ENCODE data around the gene FRMD1.

The FRMD1 gene

GRCh38 chr6:168022488-168023321 lies 56.3 kb downstream of the FRMD1 start:
- ATAC-seq (replicated peaks) (no peak), DNase-seq (no peak)
- Mint-ChIP-seq H3K9me3 (peaks cover 10 to 14% of the 10 kb centered on the region in 2 donors), H3K27ac (no peak overlapping the region), H3K4me1 (no peaks in the 10 kb centered on the region), H3K4me3 (no peak overlapping the region), H3K27me3 (peaks cover 4 to 13% of the 10 kb centered on the region in 2 donors), H3K36me3 (no peaks in the 10 kb centered on the region)

GRCh38 chr6:168021581-168021980 lies 57.4 kb downstream of the FRMD1 start:
- Mint-ChIP-seq H3K4me3 (no peak overlapping the region), H3K27me3 (peaks cover 4 to 5% of the 10 kb centered on the region in 2 donors), H3K27ac (no peak overlapping the region), H3K9me3 (peaks cover 10 to 11% of the 10 kb centered on the region in 2 donors), H3K4me1 (no peaks in the 10 kb centered on the region), H3K36me3 (no peaks in the 10 kb centered on the region)
- DNase-seq = no peak
- no peak for ATAC-seq (replicated peaks)

DNA sequence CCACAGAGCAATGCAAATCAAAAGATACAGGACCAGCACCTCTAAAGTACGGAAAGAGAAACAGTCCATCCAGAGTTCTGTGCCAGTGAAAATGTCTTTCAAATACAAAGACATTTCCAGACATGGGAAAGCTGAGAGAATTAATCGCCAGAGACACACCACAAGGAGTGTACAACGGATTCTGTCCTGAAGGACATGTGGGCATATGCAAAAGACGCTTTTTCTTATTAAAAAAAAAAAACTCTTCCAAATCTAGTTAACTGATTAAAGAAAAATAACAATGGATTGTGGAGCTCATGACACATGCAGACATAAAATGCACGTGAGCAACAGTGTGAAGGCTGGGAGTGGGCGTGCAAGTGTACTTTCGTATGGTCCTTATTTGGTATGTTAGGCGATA lies 58.8 kb downstream of the FRMD1 start:
- Mint-ChIP-seq H3K4me3 (no peak overlapping the region), H3K36me3 (no peaks in the 10 kb centered on the region), H3K27ac (no peak overlapping the region), H3K4me1 (no peaks in the 10 kb centered on the region), H3K27me3 (peaks cover 0 to 4% of the 10 kb centered on the region in 2 donors), H3K9me3 (peaks cover 10 to 12% of the 10 kb centered on the region in 2 donors)
- no peak for DNase-seq
- no peak for ATAC-seq (replicated peaks)

DNA sequence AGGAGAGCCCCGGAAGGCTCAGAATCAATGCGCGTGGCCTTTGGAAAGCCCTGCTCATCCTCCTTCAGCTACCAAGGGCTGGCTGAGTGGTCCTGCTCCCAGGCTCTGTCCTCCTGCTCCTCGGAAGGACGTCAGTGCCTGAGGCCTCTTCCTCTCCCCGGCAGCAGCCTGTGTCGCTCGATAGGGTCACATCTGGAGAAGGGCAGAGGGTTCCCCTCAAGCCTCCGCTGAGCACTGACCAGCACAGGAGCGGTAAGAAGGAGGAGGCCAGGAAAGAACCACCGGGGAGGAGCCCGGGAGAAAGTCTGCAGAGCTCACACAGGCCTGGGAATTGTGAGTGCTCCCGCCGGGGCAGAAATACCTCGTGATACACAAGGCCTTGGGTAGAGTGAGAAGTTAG lies 60.3 kb downstream of the FRMD1 start:
- DNase-seq (no peak), ATAC-seq (replicated peaks) (no peak)
- Mint-ChIP-seq H3K27me3 (no peaks in the 10 kb centered on the region), H3K27ac (no peak overlapping the region), H3K4me1 (no peaks in the 10 kb centered on the region), H3K36me3 (no peaks in the 10 kb centered on the region), H3K4me3 (no peak overlapping the region), H3K9me3 (peaks cover 10 to 13% of the 10 kb centered on the region in 2 donors)

DNA sequence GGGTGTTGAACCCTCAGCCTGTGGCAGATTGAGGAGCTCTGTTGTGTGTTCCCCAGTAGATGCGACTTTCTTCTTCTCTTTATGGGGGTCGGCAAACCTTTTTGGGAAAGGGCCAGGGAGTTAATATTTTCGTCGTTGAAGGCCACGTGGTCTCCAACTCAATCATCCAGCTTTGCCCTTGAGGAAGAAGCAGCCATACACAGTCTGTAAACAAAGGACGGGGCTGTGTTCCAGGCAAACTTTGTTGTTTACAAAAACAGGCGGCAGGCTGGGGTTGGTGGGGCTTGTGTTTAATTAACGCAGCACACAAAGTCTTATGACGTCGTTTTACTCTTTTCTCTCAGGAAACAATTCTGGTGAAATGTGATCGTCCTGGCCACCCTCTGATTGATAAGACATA lies 61.4 kb downstream of the FRMD1 start:
- Mint-ChIP-seq H3K36me3 (no peaks in the 10 kb centered on the region), H3K27ac (no peak overlapping the region), H3K27me3 (no peaks in the 10 kb centered on the region), H3K4me3 (no peak overlapping the region), H3K9me3 (peaks cover 12 to 15% of the 10 kb centered on the region in 2 donors), H3K4me1 (no peaks in the 10 kb centered on the region)
- DNase-seq (no peak), ATAC-seq (replicated peaks) (no peak)

GRCh38 chr6:168016721-168017525 lies 62.1 kb downstream of the FRMD1 start:
- DNase-seq = no peak
- Mint-ChIP-seq H3K36me3 (no peaks in the 10 kb centered on the region), H3K4me1 (no peaks in the 10 kb centered on the region), H3K27me3 (no peaks in the 10 kb centered on the region), H3K4me3 (no peak overlapping the region), H3K27ac (no peak overlapping the region), H3K9me3 (peaks cover 19 to 22% of the 10 kb centered on the region in 2 donors)
- no peak for ATAC-seq (replicated peaks)

- H3K4me1 Mint-ChIP-seq = no peaks in the 10 kb centered on the region
- peaks cover under 1 to 2% of the 10 kb centered on the region in 2 donors for H3K36me3 Mint-ChIP-seq
- no peak for DNase-seq
- peaks cover 23 to 26% of the 10 kb centered on the region in 2 donors for H3K9me3 Mint-ChIP-seq
- H3K27me3 Mint-ChIP-seq = no peaks in the 10 kb centered on the region
- ATAC-seq (replicated peaks) = no peak
- no peak overlapping the region for H3K4me3 Mint-ChIP-seq
- no peak overlapping the region for H3K27ac Mint-ChIP-seq
These were observed 62.8 kb downstream of the FRMD1 start for GRCh38 chr6:168016176-168016620.

DNA sequence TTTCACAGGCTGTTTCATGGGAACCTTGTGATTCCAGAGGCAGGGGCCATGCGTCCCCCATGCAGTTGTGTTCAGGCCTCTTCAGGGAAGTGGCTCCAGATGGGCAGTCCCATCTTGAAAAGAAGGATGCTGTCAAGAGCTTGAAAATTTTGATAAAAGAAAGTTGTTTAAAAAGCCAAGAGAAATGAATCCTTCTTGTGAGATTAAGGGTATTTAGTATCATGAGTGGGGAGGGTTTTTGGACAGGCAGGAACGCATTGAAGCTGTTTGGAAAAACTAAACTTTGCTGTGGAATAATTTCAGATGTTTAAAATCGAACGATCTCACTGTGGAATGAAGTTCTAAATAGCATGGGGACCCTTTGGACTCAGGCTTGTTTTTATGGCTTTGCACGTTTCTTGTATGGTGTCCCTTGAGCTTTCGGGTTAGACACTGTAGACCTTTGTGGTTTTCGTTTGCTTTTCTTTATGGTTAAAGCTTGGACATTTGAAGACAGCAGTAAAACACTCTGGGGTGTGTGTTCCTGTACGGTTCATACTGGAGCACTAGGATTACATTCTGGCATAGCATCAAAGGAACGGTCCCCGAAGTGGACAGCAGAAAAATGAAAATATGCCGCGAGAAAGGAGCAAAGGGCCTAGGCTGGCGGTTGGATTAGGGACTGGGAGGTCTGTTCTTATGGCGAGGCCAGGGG lies 63.4 kb downstream of the FRMD1 start:
- Mint-ChIP-seq H3K4me1 (no peaks in the 10 kb centered on the region), H3K4me3 (no peak overlapping the region), H3K27me3 (no peaks in the 10 kb centered on the region), H3K36me3 (peaks cover 2 to 5% of the 10 kb centered on the region in 2 donors), H3K27ac (no peak overlapping the region), H3K9me3 (peaks cover 28 to 32% of the 10 kb centered on the region in 2 donors)
- ATAC-seq (replicated peaks) (no peak), DNase-seq (no peak)

DNA sequence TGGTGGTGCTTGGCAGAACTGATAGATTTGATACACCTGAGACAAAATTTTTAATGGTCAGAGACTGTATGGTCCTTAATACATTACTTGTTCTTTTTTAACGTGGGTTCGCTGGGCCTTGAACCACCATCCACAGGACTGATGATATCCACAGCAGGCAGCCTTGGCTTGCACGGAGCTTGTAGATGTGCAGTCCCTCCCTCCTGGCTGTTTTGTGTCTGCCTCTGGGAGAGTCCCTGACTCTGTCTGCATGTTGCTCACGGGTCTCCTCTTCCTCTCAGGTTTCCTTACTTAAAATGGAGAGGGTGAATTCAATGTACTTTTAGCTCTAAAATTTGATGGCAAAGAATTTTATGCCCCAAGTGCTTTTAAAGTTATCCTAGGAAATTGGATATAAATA lies 64.0 kb downstream of the FRMD1 start:
- peaks cover 28 to 36% of the 10 kb centered on the region in 2 donors for H3K9me3 Mint-ChIP-seq
- DNase-seq = no peak
- no peaks in the 10 kb centered on the region for H3K27me3 Mint-ChIP-seq
- no peaks in the 10 kb centered on the region for H3K4me1 Mint-ChIP-seq
- H3K4me3 Mint-ChIP-seq = no peak overlapping the region
- H3K27ac Mint-ChIP-seq = no peak overlapping the region
- H3K36me3 Mint-ChIP-seq = peaks cover 2 to 5% of the 10 kb centered on the region in 2 donors
- no peak for ATAC-seq (replicated peaks)

DNA sequence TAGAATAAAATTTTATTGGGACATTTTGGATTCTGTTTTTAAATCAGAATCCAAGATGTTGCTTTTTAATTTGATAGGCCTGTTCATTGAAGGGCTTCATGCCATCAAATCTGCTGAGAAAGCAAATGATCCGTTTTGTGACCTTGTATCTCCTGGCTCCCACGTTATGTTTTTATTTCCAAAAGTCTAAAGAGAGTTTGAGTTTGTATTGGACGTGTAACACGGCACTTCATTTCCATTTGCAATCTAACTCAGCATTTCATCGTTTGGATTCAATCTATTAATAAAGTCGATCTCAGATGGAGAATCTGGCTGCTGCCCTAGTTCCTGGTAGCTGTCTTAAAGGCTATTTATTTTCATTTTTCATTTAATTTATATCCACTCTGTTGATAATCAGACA lies 64.6 kb downstream of the FRMD1 start:
- Mint-ChIP-seq H3K36me3 (peaks cover 2 to 5% of the 10 kb centered on the region in 2 donors), H3K4me1 (no peaks in the 10 kb centered on the region), H3K27me3 (no peaks in the 10 kb centered on the region), H3K9me3 (peaks cover 32 to 36% of the 10 kb centered on the region in 2 donors), H3K4me3 (no peak overlapping the region), H3K27ac (no peak overlapping the region)
- DNase-seq (no peak), ATAC-seq (replicated peaks) (no peak)

DNA sequence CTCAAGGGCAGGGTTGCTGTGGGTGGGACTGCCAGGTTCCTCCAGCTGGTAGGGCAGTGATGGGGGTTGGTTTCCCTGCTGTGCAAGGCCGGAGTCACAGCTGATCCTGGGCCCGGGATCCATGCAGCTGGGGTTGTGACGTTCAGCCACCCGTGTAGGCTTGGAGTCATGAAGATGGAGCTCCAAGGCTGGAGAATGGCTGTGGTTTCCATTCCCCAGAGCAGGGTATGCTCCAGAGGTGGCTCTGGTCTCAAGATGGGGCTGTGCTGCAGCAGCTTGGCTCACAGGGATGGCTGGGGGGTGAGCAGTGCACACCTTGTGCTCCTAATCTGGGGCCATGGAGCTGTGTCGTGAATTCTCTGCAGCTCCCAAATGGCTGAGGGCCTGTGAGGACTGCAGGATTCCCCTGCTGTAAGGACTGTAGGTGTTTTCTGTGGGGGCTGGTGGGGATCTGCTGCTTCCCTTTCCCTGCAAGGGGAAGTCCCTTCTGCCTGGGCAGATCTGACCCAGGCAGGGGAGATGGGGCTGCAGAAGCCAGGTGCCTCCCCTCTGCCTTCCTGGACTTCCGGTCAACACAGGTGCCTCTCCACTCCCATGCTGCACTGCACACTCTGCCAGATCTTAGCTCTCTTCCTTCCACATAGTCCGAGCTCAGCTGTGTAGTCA lies 65.6 kb downstream of the FRMD1 start:
- peaks cover 29 to 35% of the 10 kb centered on the region in 2 donors for H3K9me3 Mint-ChIP-seq
- DNase-seq = no peak

GRCh38 chr6:168012431-168013249 lies 66.4 kb downstream of the FRMD1 start:
- DNase-seq (no peak), ATAC-seq (replicated peaks) (no peak)
- Mint-ChIP-seq H3K36me3 (peaks cover 2 to 5% of the 10 kb centered on the region in 2 donors), H3K9me3 (peaks cover 33 to 35% of the 10 kb centered on the region in 2 donors), H3K27me3 (no peaks in the 10 kb centered on the region), H3K27ac (no peak overlapping the region), H3K4me3 (no peak overlapping the region), H3K4me1 (no peaks in the 10 kb centered on the region)

More for the DNA sequence above, 65.6 kb downstream of the FRMD1 start:
- peaks cover 2 to 5% of the 10 kb centered on the region in 2 donors for H3K36me3 Mint-ChIP-seq
- no peaks in the 10 kb centered on the region for H3K27me3 Mint-ChIP-seq
- no peaks in the 10 kb centered on the region for H3K4me1 Mint-ChIP-seq
- no peak overlapping the region for H3K4me3 Mint-ChIP-seq
- no peak overlapping the region for H3K27ac Mint-ChIP-seq
- ATAC-seq (replicated peaks) = no peak

- DNase-seq (no peak), ATAC-seq (replicated peaks) (no peak)
- H3K9me3 Mint-ChIP-seq = peaks cover 33 to 35% of the 10 kb centered on the region in 2 donors
- H3K27ac Mint-ChIP-seq = no peak overlapping the region
- no peaks in the 10 kb centered on the region for H3K4me1 Mint-ChIP-seq
- H3K27me3 Mint-ChIP-seq = no peaks in the 10 kb centered on the region
- H3K36me3 Mint-ChIP-seq = peaks cover 2 to 5% of the 10 kb centered on the region in 2 donors
- H3K4me3 Mint-ChIP-seq = no peak overlapping the region
These were observed 67.7 kb downstream of the FRMD1 start for GRCh38 chr6:168011291-168011690.
